ENCODE results near the gene ATXN10. TPM values are rescaled to one million over a fixed set of nuclear protein-coding genes. Genes with fewer than 3 reads are reported as not detected.

The ATXN10 gene
- total and polyA plus RNA-seq, 11 donors: 55.0 to 192 (median 149) TPM

- intact Hi-C loops (cut with DNase I): loop anchor here in 7 of 10 donors (5.0 to 10.0 kb wide), 4 partner anchors 64 to 474 kb away; no protein-coding TSS in a partner anchor
- no peaks in the 10 kb centered on the region for H3K36me3 ChIP-seq
These were observed 30.6 kb upstream of the ATXN10 start for GRCh38 chr22:45640941-45641621.

GRCh38 chr22:45642986-45643385, 28.6 kb upstream of the ATXN10 start:
- WGBS, 4 donors: 49 to 54% (median 52%) methylated on average over 2 of the region's 2 CpGs
- DNase-seq: no peak
- Histone ChIP-seq H3K9me3 (no peaks in the 10 kb centered on the region), H3K27ac (no peak overlapping the region), H3K4me1 (peaks cover 0 to 18% (median 5%) of the 10 kb centered on the region in 12 donors), H3K4me3 (no peak overlapping the region), H3K36me3 (no peaks in the 10 kb centered on the region), H3K27me3 (peaks cover 0 to 52% (median 11%) of the 10 kb centered on the region in 9 donors)
- intact Hi-C loops (cut with DNase I): loop anchor here in 7 of 10 donors (5.0 to 10.0 kb wide), 4 partner anchors 66 to 472 kb away; no protein-coding TSS in a partner anchor
- TF ChIP-seq CTCF (IDR thresholded peaks at IDR 0.05) (no peak), POLR2A (IDR thresholded peaks at IDR 0.05) (no peak)
- ATAC-seq: no peak

More at GRCh38 chr22:45640941-45641621, 30.6 kb upstream of the ATXN10 start:
- TF ChIP-seq CTCF (IDR thresholded peaks at IDR 0.05) (no peak), POLR2A (IDR thresholded peaks at IDR 0.05) (no peak)
- Histone ChIP-seq H3K27ac (no peak overlapping the region), H3K9me3 (no peaks in the 10 kb centered on the region), H3K27me3 (peaks cover 0 to 45% (median 11%) of the 10 kb centered on the region in 9 donors), H3K4me1 (peaks cover 0 to 18% (median 5%) of the 10 kb centered on the region in 12 donors), H3K4me3 (no peak overlapping the region)
- no peak for ATAC-seq
- 83 to 91% (median 90%) methylated on average over 19 to 24 of the region's 24 CpGs for WGBS, 4 donors
- no peak for DNase-seq

GRCh38 chr22:45644714-45645113, 26.9 kb upstream of the ATXN10 start:
- no peak for DNase-seq
- no peak overlapping the region for H3K27ac ChIP-seq
- TF ChIP-seq POLR2A (IDR thresholded peaks at IDR 0.05) (no peak), CTCF (IDR thresholded peaks at IDR 0.05) (no peak)
- intact Hi-C loops (cut with DNase I): loop anchor here in 9 of 10 donors (1.0 to 10.0 kb wide), 10 partner anchors 66 to 470 kb away; no protein-coding TSS in a partner anchor
- WGBS, 4 donors: 75 to 84% (median 81%) methylated on average over 12 of the region's 12 CpGs
- no peak overlapping the region for H3K4me3 ChIP-seq
- ATAC-seq: no peak
- no peaks in the 10 kb centered on the region for H3K36me3 ChIP-seq
- H3K4me1 ChIP-seq: peaks cover 0 to 9% (median 3%) of the 10 kb centered on the region in 12 donors
- H3K27me3 ChIP-seq: peaks cover 0 to 45% (median 11%) of the 10 kb centered on the region in 9 donors
- no peaks in the 10 kb centered on the region for H3K9me3 ChIP-seq

- Histone ChIP-seq H3K27me3 (peaks cover 0 to 46% (median 11%) of the 10 kb centered on the region in 9 donors), H3K4me1 (peaks cover 0 to 9% (median 3%) of the 10 kb centered on the region in 12 donors), H3K4me3 (no peak overlapping the region), H3K36me3 (no peaks in the 10 kb centered on the region), H3K9me3 (no peaks in the 10 kb centered on the region), H3K27ac (no peak overlapping the region)
- DNase-seq: no peak
- no peak for ATAC-seq
- WGBS, 4 donors: 31 to 42% (median 36%) methylated on average over 11 to 16 of the region's 16 CpGs
- intact Hi-C loops (cut with DNase I): loop anchor here in 9 of 10 donors (1.0 to 10.0 kb wide), 10 partner anchors 66 to 470 kb away; no protein-coding TSS in a partner anchor
- no peak for TF ChIP-seq CTCF (IDR thresholded peaks at IDR 0.05)
- TF ChIP-seq POLR2A (IDR thresholded peaks at IDR 0.05): no peak
These were observed 26.5 kb upstream of the ATXN10 start for GRCh38 chr22:45645150-45645525.
